ENCODE data around the gene CYB561A3.

CYB561A3 gene

GRCh38 chr11:61342207-61342803, 19.4 kb downstream of the CYB561A3 start:
- DNase-seq: no peak

GRCh38 chr11:61341706-61342105, 20.0 kb downstream of the CYB561A3 start:
- no peak for DNase-seq

DNA sequence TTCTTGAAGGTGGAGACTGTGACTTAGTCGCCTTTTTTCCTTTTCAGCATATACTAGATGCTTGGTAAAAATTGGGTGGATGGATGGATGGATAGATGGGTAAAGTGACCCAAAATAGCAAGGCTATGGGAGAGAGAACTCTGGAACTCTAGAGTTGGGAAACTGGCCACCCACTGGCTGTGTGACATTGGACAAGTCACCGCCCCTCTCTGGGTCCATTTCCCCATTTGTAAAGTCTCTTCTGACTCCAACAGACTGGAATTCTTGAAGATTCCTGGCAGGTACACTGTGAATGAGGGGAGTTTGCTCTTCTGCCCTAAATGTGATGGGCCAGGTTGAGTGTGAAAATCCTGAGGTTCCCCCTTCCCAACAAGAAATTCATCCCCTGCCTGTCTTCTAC, 20.7 kb downstream of the CYB561A3 start:
- no peak for DNase-seq

- DNase-seq: no peak
Measured at GRCh38 chr11:61339490-61339878, 22.2 kb downstream of the CYB561A3 start.

DNA sequence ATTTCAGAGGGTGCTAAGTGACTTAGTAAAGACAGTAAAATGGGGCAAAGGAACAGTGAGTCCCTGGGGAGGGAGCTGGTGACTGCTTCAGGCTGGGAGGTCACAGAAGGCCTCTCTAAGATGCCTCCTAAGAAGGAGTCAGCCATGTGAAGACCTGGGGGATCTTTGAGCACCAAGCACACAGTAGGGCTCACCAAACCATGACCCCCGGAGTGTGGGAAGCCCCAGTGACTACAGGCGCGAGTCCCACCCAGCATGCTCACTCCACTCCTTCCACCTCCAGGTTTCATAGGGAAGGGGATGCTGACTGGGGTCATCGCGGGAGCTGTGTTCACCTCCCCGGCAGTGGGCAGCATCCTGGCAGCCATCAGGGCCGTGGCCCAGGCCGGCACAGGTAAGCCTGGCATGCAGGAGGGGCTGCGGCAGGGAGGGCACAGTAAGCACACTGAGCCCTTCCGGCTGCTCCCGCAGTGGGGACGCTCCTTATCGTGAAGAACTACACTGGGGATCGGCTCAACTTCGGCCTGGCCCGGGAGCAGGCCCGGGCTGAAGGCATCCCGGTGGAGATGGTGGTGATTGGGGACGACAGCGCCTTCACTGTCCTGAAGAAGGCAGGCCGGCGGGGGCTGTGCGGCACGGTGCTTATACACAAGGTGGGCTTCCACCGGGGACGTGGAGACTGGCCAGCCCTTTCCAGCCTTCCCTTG, 22.7 kb downstream of the CYB561A3 start:
- no peak for DNase-seq

DNA sequence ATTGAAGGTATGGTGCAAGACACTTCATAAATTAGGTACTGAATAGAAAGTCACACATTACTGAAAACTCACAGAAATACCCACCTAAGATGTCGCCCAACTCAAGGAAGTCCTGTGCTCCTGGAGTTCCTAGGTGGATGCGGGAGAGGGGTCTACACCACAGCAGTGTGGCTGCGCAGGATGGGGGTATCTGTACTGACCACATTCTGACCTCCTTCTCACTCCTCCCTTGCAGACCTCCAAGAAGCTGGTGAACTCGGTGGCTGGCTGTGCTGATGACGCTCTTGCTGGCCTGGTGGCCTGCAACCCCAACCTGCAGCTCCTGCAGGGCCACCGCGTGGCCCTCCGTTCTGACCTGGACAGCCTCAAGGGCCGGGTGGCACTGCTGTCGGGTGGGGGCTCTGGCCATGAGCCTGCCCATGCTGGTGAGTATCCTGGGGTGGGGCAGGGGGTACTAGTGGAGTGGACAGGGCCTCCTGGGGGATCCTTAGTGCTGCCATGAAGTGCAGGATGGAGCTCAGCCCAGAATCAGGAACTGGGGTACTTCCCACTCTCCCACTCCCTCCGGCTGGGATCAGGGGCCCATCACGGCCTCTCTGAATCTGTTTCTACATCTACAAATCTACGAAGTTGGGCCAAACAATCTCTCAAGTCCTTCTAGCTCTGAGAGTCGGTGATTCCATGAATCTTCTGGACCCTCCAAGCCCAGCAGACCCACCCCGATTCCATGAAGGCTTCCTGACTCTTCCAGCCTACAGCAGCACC, 23.8 kb downstream of the CYB561A3 start:
- DNase-seq: no peak

GRCh38 chr11:61336171-61336935, 25.3 kb downstream of the CYB561A3 start:
- DNase-seq: peak; percentile 92

GRCh38 chr11:61335355-61335710, 26.3 kb downstream of the CYB561A3 start:
- DNase-seq: peak; percentile 67

DNA sequence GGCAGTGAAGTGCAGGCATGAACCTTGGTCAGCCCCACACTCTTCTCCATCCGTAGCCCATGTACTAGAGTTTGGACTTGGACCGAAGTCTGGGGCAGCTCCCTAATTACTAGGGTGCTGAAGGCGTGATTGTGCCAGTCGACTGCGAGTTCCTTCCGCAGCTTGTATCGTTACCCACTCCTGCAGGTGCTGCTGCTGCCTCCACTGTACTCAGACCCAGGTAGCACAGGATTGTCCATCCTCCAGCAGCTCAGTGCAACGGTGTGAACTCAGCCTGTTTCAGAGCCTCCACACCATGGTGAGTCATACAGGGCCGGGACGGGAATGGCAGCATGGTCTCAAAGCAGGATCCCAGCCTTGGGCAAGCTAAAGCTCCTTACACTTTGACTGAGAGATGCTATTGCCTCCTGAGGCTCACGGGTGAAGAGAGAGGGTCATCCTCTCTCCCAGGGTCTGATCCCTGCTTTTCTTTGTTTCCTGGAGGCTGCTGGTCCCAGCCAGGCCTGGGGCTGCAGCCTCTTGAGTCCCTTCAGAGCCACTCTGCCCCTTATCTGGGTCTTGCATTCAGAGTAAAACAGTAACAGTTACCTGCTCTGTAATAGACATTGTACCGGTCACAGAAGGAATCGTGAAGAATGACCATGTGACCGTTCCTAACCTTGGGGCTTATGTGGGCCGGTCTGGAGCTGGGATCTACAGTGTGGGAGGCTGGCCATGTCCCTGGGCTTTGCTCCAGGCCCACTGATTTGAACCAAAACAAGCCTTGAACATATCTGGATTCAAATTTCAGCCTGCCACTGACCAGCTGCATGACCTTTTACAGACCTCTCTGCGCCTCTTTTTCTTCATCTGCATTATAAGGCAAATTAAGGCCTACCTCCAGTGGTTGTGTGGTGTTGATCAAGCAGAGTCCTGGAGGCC, 27.0 kb downstream of the CYB561A3 start:
- DNase-seq: peak; percentile 29

DNA sequence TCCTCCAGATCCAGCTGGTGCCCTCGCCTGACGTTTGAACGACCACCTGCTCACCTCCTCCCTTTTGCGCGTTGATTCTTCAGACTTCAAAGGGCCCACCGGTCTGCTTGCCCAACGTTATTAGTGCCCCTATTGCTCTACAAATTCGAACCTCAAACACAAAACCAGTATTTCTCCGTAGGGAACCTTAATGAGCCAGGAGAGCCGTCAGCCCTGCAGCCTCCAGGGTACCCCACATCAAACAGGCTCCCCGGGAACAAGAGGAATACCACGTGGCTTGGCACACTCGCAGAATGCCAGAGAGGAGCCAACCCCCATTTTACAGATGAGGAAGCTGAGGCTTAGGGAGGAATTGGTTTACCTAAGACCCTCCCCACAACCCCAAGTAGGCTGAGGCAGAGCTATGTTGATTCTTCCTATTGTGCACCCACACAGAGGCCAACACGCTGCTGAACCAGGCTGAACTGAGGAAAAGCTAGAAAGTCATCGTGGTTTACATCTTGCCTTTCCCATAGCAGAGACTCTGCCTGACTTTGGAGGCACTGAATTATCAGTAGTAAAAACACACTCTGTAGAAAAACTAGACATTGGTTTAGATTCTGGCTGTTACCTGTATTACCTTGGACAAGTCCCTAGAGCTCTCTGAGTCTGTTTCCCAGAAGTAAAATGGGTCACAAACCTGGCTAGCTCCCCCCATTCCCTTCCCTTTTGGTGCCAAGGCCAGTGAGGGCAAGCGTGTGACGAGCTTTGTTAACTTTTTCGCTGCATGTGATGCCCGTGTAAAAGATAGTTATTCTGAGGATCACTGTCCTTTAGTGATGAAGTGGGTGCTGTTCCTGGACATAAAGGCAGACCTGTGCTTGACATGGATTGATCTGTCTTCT, 27.9 kb downstream of the CYB561A3 start:
- DNase-seq: peak; percentile 69

DNA sequence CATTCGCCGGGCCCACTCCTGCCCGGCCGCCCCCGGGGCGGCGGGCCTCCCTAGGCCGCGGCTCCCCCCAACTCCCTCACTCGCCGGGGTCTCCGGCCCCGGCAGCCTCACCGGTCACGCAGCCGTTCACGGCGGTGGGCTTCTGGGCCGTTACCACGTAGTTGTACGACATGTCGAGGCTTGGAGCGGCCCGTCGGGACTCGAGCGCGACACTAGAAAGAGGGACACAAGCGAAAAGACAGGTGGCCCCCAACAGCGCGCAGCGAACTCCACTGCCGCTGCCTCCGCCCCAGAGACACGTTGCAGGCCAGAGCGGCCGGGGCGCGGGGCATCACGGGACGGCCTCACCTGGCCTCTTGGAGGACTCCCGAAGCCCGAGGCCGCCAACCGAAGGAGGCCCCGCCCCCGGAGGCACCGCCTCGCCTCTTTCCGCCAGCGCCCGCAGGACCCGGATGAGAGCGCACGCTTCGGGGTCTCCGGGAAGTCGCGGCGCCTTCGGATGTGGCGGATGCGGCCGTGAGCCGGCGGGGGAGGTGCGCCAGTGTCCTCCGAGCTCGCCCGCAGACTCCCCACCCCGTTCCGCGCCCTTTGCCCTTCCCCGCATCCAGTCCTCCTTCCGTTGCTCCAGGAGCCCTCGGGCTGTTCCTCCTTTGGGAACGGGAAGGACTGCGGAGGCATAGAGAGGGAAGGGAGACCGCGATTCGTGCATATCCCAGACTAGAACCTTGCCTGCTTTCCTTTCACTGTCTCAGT, 28.7 kb downstream of the CYB561A3 start, which contains the start of the genes DDB1 and TKFC:
Gene DDB1 (minus strand): TSS at position 309 of the 753 bp plus-strand sequence. CDS start 137 bp downstream, at position 172.
Gene TKFC (plus strand): TSS at position 432 of the 753 bp plus-strand sequence. CDS start 1,501 bp downstream, outside the sequence.
- DNase-seq: peak; percentile 98

DNA sequence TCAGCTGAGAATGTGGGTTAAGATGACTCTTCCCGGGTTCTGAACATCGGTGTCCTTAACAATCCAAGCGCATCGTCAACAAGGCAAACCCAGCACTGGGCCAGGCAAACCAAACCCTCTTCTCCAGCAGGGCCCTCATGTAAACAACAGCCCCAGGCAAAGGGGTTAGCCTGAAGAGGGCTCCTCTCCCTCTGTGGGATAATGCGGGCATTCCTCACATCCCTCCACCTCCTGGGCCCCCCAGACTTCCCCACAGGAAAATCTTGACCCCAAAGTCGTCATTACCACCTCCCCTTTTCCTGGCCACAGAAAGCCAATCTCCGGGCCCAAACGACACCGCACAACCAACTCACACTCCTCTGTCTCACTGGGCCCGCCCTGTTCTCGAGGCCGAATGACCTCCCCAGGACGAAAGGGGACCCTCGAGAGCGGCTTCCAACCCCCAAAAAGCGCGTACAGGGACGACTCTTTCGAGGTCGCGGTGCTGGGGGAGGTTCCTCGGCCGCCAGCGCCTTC, 29.3 kb downstream of the CYB561A3 start:
- DNase-seq: peak; percentile 50

GRCh38 chr11:61331651-61332050, 30.0 kb downstream of the CYB561A3 start:
- peak; percentile 48 for DNase-seq

DNA sequence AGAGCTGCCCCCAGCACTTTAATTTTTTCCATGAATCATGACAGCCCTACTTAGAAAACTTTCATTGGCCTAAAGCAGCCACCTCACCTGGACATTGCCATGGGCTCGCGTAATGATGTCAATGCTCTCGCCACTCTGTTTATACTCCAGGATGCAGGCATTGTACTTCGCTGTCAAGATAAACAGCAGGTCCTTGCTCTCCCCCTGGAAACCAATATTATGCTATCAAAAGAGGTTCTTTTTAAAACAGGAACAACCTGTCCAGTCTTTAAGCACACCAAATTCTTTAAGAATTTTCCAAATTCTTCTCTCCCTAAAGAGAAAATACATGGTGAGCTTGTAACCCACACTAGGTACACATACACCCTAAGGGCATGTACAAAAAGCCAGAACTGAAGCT, 31.8 kb downstream of the CYB561A3 start:
- no peak for DNase-seq

DNA sequence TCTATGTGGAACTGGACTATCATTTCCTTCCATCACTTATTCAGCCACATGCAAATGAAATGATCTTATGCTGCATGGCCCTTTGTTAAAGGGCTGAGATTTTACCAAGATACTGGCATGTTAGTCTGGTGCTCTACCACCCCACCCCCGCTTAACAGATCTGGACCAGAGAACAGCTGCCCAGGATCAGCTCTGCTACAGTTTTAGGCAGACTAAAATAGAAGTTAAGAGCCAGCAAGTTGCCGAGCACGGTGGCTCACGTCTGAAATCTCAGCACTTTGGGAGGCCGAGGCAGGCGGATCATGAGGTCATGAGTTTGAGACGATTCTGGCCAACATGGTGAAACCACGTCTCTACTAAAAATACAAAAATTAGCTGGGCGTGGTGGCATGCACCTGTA, 33.3 kb downstream of the CYB561A3 start:
- DNase-seq: no peak

GRCh38 chr11:61327669-61328071, 34.0 kb downstream of the CYB561A3 start:
- DNase-seq: no peak

DNA sequence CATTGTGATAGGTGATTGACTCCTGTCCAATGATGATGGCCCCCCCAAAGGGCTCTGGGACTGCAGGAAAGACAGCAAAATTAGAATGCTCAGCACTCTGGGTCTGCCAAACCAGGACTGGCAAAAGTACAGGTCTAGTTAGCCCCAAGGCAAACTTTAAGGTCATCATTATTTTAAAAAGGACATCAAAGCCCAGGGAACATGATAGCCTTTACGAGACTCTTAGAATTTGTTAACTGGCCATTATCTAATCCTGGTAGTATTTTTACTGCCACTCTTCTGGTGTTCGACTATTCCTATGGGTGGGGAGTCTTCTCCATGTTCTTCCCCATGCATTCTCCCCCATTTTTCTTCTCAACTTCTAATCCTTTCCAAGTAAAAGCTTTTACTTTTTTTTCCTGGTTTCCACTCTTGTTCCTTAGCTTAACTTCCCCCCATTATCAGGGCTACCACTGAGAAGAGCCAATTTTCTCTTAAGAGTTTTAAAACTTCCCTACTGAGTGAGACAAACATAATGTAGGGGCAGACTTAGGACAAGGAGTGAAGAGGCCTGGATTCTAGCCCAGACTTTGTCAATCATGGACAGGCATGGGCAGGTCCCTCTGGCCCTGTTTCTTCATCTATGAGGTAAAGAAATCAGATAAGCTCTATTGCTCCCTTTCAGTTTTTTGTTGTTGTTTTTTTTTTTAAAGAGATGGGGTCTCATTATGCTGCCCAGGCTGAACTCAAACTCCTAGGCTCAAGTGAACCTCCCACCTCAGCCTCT, 35.9 kb downstream of the CYB561A3 start:
- no peak for DNase-seq

- no peak for DNase-seq
Measured at GRCh38 chr11:61315260-61315659, 46.4 kb downstream of the CYB561A3 start.

GRCh38 chr11:61310749-61311148, 50.9 kb downstream of the CYB561A3 start:
- no peak for DNase-seq

Measured in hematopoietic multipotent progenitor cell treated with erythropoietin and hydrocortisone succinate and interleukin-3 and kit ligand, for 4 days (in vitro differentiated cells).